GM12878 (cell line): ENCODE results near the gene OTUD3. TPM values are rescaled to one million over a fixed set of nuclear protein-coding genes. Genes with fewer than 3 reads are reported as not detected.
"Not testable (repeated sequence)": the region's sequence is repeated elsewhere in the genome, so short reads cannot be mapped to it uniquely, and the experiment has no call there.

Experiments used
- ATAC-seq: fragments of 200-7000 bp; cut with Tn5 transposase; 3 replicates; pipeline ENCODE4 v1.9.1; 2020; ENCODE audit warnings: mild to moderate bottlenecking, moderate library complexity
- BruUV-seq: library from RNA; stranded (reverse); fragments of 400-500 nt; replicated peaks from 2 replicates; lab custom pipeline; 2021; lab: Mats Ljungman, UMichigan
- CTCF ChIA-PET: fragments of 300-600 bp; sonication (Branson Sonifier 250); formaldehyde crosslinking; extraction: SDS; loops from one replicate; lab custom pipeline; 2021; ENCODE audit warnings: inconsistent platforms; lab: Yijun Ruan, JAX
- POLR2A ChIA-PET: fragments of 350-600 bp; formaldehyde crosslinking; extraction: SDS; loops from one replicate; lab custom pipeline; 2021; ENCODE audit warnings: inconsistent platforms; lab: Charles Lee
- RAD21 ChIA-PET: fragments of 300-600 bp; sonication (Branson Sonifier 250); formaldehyde crosslinking; loops from one replicate; lab custom pipeline; 2023; ENCODE audit warnings: antibody characterized with exemption; ENCODE audit not compliant: unreplicated experiment; lab: Charles Lee
- SMC1A ChIA-PET: fragments of 300-600 bp; sonication (Branson Sonifier 250); formaldehyde crosslinking; loops from one replicate; lab custom pipeline; 2023; ENCODE audit not compliant: unreplicated experiment, uncharacterized antibody; lab: Charles Lee
- DNase-seq: peaks from one replicate; pipeline ENCODE4 v3.0.0-alpha.2; 2011; ENCODE audit warnings: low read depth, low spot score
- FAIRE-seq: peaks from 3 replicates; lab custom pipeline; 2011; peaks lifted over from hg19 to GRCh38; lab: Jason Lieb, UNC
- H2AFZ ChIP-seq: 2 replicates; pipeline ENCODE4 v1.6.0; 2011; ENCODE audit warnings: low read depth, low read length, control low read depth; ENCODE audit not compliant: control insufficient read depth
- H3K27ac ChIP-seq: 2 replicates; pipeline ENCODE4 v1.5.1; 2011; ENCODE audit warnings: control low read depth; ENCODE audit not compliant: control insufficient read depth, insufficient read depth
- H3K27me3 ChIP-seq, 2 experiments: replicated peaks in 1 of 2; 2 replicates each; pipeline versions ENCODE4 v1.6.0 to v1.6.1; 2011; ENCODE audit warnings: low read length in 1 of 2; ENCODE audit not compliant: control insufficient read depth in 2 of 2, insufficient read depth in 2 of 2
- H3K36me3 ChIP-seq, 2 experiments: 2 replicates each; pipeline ENCODE4 v1.5.1; 2011; ENCODE audit warnings: low read length in 1 of 2; ENCODE audit not compliant: control insufficient read depth in 2 of 2, insufficient read depth in 2 of 2
- H3K4me1 ChIP-seq: 2 replicates; pipeline ENCODE4 v1.6.1; 2011; ENCODE audit warnings: mild to moderate bottlenecking, low read length, moderate library complexity, mixed read lengths; ENCODE audit not compliant: control insufficient read depth, insufficient read depth
- H3K4me2 ChIP-seq: 2 replicates; pipeline ENCODE4 v1.6.0; 2011; ENCODE audit warnings: control low read depth; ENCODE audit not compliant: control insufficient read depth, insufficient read depth
- H3K4me3 ChIP-seq: fragments of 200-600 bp; sonication (generic); 2 replicates; pipeline ENCODE4 v1.5.1; 2016
- H3K79me2 ChIP-seq: 2 replicates; pipeline ENCODE4 v1.6.0; 2011; ENCODE audit warnings: low read length; ENCODE audit not compliant: control insufficient read depth, insufficient read depth
- H3K9ac ChIP-seq: 2 replicates; pipeline ENCODE4 v1.8.0; 2011; ENCODE audit warnings: low read length, control low read depth, mixed read lengths; ENCODE audit not compliant: control insufficient read depth, insufficient read depth
- H3K9me3 ChIP-seq: replicated peaks from 3 replicates; pipeline ENCODE4 v1.5.1; 2011; ENCODE audit warnings: mild to moderate bottlenecking, low read length; ENCODE audit not compliant: control insufficient read depth, insufficient read depth
- H4K20me1 ChIP-seq: 2 replicates; pipeline ENCODE4 v1.6.0; 2011; ENCODE audit not compliant: control insufficient read depth, insufficient read depth
- WGBS: methylation state at CpG from one replicate; pipeline ENCODE4 v1.1.6; 2016; ENCODE audit warnings: low lambda C conversion rate; ENCODE audit not compliant: insufficient replicate concordance, insufficient coverage; ENCODE audit errors: missing lambda C conversion rate; 5-methylcytosine and 5-hydroxymethylcytosine counted together
- in situ Hi-C: fragments of 300-500 bp; cut with MboI; formaldehyde crosslinking; loops from 9 replicates; pipeline ENCODE4 v1.14.3; 2018; ENCODE audit warnings: mixed read lengths
- intact Hi-C: fragments of 100-400 bp; cut with micrococcal nuclease; formaldehyde crosslinking; loops from one replicate; pipeline ENCODE4 v1.14.2; 2022; ENCODE audit not compliant: unreplicated experiment
- polyA plus RNA-seq, 11 experiments: library from polyadenylated mRNA; depleted of rRNA in 4 of 11; unstranded in 6 of 11; stranded (reverse) in 5 of 11; fragments of >200 nt; fragmentation: Nextera tagmentation in 4 of 11; fragmentation: Illumina TruSeq in 1 of 11; extraction: Ambion mirVana in 4 of 11; extraction: Trizol in 1 of 11; gene quantifications; 1 replicate in 1 of 11; 2 replicates in 10 of 11; pipeline versions ENCODE4 v1.2.1 to v1.2.3, GENCODE V29; 2011 to 2016; ENCODE audit warnings: inconsistent platforms in 2 of 11, missing spikeins in 2 of 11, low read depth in 1 of 11
- total RNA-seq, 4 experiments: library from RNA; depleted of rRNA in 3 of 4; stranded (reverse); fragments of >200 nt in 3 of 4; fragmentation: Illumina TruSeq in 1 of 4; extraction: Trizol in 1 of 4; gene quantifications; 2 replicates each; pipeline versions ENCODE4 v1.2.1 to v1.2.3, GENCODE V29; 2013 to 2021

The OTUD3 gene
- total and polyA plus RNA-seq, 10 of the 15 experiments (the other 5 are each of a cell fraction or from before 2014, with no cell fraction given): 0.77 to 8.9 (median 4.8) TPM

GRCh38 chr1:19868575-19868974 lies 13.6 kb upstream of the OTUD3 start:
- SMC1A ChIA-PET, H3K36me3 ChIP-seq, H3K4me3 ChIP-seq, H3K27ac ChIP-seq, H3K27me3 ChIP-seq, FAIRE-seq, H3K4me1 ChIP-seq, H4K20me1 ChIP-seq, H3K4me2 ChIP-seq, in situ Hi-C loops, BruUV-seq, intact Hi-C loops, ATAC-seq, H3K9ac ChIP-seq, DNase-seq, H2AFZ ChIP-seq, POLR2A ChIA-PET, H3K9me3 ChIP-seq, H3K79me2 ChIP-seq, RAD21 ChIA-PET: not testable (repeated sequence)
- CTCF ChIA-PET: interaction anchor here (1.3 kb wide), 1 partner anchor 14 kb away, joined by 3 read pairs; the partner anchor contains the start of gene OTUD3
- WGBS: 28% methylated on average over 4 of the region's 4 CpGs

DNA sequence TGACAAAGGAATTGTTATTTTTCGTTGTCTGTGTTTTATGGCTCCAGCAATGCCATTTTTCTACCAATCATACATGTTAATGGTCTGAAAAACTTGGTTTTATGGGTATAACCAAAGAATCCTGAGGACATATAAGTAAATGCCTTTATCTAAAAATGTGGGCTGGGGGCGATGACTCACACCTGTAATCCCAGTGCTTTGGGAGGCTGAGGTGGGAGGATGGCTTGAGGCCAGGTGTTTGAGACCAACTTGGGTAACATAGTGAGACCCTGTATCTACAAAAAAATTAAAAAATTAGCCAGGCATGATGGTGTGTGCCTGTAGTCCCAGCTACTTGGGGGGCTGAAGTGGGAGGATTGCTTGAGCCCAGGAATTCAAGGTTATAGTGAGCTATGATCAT lies 12.7 kb upstream of the OTUD3 start:
- intact Hi-C loops, H2AFZ ChIP-seq, H3K9me3 ChIP-seq, BruUV-seq, H3K9ac ChIP-seq, H3K79me2 ChIP-seq, FAIRE-seq, ATAC-seq, H3K27me3 ChIP-seq, H4K20me1 ChIP-seq, H3K4me1 ChIP-seq, H3K4me2 ChIP-seq, DNase-seq, POLR2A ChIA-PET, H3K36me3 ChIP-seq, H3K4me3 ChIP-seq, RAD21 ChIA-PET, H3K27ac ChIP-seq, in situ Hi-C loops: not testable (repeated sequence)
- WGBS: 3% methylated on average over 2 of the region's 2 CpGs
- SMC1A ChIA-PET: interaction anchor here (0.7 kb wide), 1 partner anchor 8 kb away, joined by 3 read pairs; no protein-coding TSS in a partner anchor
- CTCF ChIA-PET: interaction anchor here (1.1 to 1.6 kb wide), 2 partner anchors 13 to 16 kb away, joined by 3 read pairs; partner anchors contain the start of gene OTUD3
